ENCODE results near the gene MYO1C. TPM values are rescaled to one million over a fixed set of nuclear protein-coding genes. Genes with fewer than 3 reads are reported as not detected.
"Not testable (repeated sequence)": the region's sequence is repeated elsewhere in the genome, so short reads cannot be mapped to it uniquely, and the experiment has no call there.

The MYO1C gene
- polyA plus RNA-seq, 1 donor from 2014 or later, result 5.7 TPM

DNA sequence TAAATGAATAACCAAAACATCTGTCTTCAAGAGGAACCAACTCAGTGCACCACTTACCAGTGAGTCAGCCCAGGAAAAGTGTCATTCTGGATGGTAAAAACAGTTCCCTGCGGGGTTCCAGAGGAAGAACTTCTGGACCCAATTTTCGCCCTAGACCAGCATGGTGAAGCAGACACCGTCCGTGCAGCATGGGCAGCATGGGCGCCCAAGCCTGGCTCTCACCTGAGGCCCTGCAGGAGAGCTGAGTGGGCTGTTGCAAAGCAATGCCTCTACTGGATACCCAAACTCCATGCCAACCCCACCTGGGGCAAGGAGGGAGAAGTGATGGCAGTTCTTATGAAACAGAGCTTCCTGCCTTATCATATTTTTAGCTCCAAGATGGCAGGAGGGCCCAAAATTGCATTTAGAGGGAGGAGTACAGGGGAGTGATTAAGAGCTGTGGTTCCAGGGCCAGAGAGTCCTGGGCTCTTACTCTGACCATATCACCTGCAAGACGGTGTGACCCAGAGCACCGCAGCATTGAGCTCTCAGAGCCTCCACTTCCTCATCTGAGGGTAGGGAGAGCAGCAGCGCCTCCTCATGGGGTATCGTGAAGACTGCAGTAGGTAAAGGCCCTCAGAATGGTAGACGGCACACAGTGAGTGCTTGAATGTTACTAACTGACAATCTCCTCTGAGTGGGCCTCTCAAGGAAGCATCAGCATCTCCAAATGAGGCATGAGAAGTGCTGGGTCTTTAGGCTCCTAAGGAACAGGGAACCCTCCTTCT lies 40.5 kb upstream of the MYO1C start:
- no peak overlapping the region for H2AFZ ChIP-seq (ENCODE audit: low read depth, low read length)
- no peaks in the 10 kb centered on the region for H3K27me3 ChIP-seq (ENCODE audit: insufficient read depth, low read depth, low read length)
- H4K20me1 ChIP-seq (ENCODE audit: insufficient read depth), result no peaks in the 10 kb centered on the region
- H3K4me3 ChIP-seq (ENCODE audit: low read length), result no peak overlapping the region
- no peak overlapping the region for H3K9ac ChIP-seq (ENCODE audit: low read length)
- H3F3A ChIP-seq (ENCODE audit: insufficient read depth, low read length, poor library complexity, severe bottlenecking), result no peaks in the 10 kb centered on the region
- no peaks in the 10 kb centered on the region for H3K36me3 ChIP-seq (ENCODE audit: insufficient read depth, low read length)
- no peaks in the 10 kb centered on the region for H3K79me2 ChIP-seq (replicated peaks; ENCODE audit: insufficient read depth, low read length)
- no peaks in the 10 kb centered on the region for H3K9me2 ChIP-seq (ENCODE audit: insufficient read depth, low read length)
- H3K27ac ChIP-seq (ENCODE audit: low read length), result no peak overlapping the region
- no peak for TF ChIP-seq EZH2 (IDR thresholded peaks at IDR 0.05; ENCODE audit: borderline replicate concordance, insufficient read depth, low read length, poor library complexity, severe bottlenecking)
- no peak for TF ChIP-seq MXI1 (conservative IDR thresholded peaks at IDR 0.05; ENCODE audit: poor library complexity, severe bottlenecking)
- no peak for TF ChIP-seq TAF1 (IDR thresholded peaks at IDR 0.05; ENCODE audit: low read depth)
- no peak for TF ChIP-seq RAD21 (conservative IDR thresholded peaks at IDR 0.05)
- TF ChIP-seq REST (IDR thresholded peaks at IDR 0.05; ENCODE audit: borderline replicate concordance), result no peak
- no peak for TF ChIP-seq CTCF (IDR thresholded peaks at IDR 0.05; ENCODE audit: poor library complexity, severe bottlenecking)
- no peak for TF ChIP-seq EP300 (conservative IDR thresholded peaks at IDR 0.05; ENCODE audit: poor library complexity, severe bottlenecking)
- no peak for TF ChIP-seq SMC3 (conservative IDR thresholded peaks at IDR 0.05; ENCODE audit: poor library complexity)
- TF ChIP-seq POLR2AphosphoS5 (IDR thresholded peaks at IDR 0.05), result no peak
- H3K9me3 ChIP-seq (ENCODE audit: low read length), result no peaks in the 10 kb centered on the region
- H3K4me2 ChIP-seq (ENCODE audit: low read length), result no peak overlapping the region

DNA sequence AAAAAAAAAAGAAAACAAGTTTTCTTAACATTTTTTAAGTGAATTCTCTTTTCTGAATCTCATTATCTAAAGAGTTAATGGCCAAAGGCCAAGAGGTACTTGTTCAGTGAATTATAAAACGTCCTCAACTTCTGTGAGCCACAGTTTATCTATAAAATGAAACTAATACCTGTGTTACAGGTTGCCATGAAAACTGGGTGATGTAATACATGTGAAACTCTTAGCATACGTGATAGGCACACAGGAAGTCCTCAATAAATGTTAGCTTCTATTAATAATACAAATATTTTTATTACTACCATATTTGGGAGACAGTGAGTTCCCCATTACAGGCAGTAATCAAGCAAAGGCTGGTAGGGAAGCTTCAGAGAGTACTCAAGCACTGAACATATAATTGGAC lies 37.4 kb upstream of the MYO1C start:
- Histone ChIP-seq H3K27ac (ENCODE audit: low read length) (no peak overlapping the region), H3K9ac (ENCODE audit: low read length) (no peak overlapping the region), H3K9me2 (ENCODE audit: insufficient read depth, low read length) (no peaks in the 10 kb centered on the region), H4K20me1 (ENCODE audit: insufficient read depth) (no peaks in the 10 kb centered on the region), H3K79me2 (replicated peaks; ENCODE audit: insufficient read depth, low read length) (no peaks in the 10 kb centered on the region), H3K4me3 (ENCODE audit: low read length) (no peak overlapping the region), H3F3A (ENCODE audit: insufficient read depth, low read length, poor library complexity, severe bottlenecking) (no peaks in the 10 kb centered on the region), H3K36me3 (ENCODE audit: insufficient read depth, low read length) (no peaks in the 10 kb centered on the region), H3K4me2 (ENCODE audit: low read length) (no peak overlapping the region), H2AFZ (ENCODE audit: low read depth, low read length) (no peak overlapping the region), H3K27me3 (ENCODE audit: insufficient read depth, low read depth, low read length) (no peaks in the 10 kb centered on the region), H3K9me3 (ENCODE audit: low read length) (no peaks in the 10 kb centered on the region)
- TF ChIP-seq CTCF (IDR thresholded peaks at IDR 0.05; ENCODE audit: poor library complexity, severe bottlenecking) (no peak), SMC3 (conservative IDR thresholded peaks at IDR 0.05; ENCODE audit: poor library complexity) (no peak), TAF1 (IDR thresholded peaks at IDR 0.05; ENCODE audit: low read depth) (no peak), EP300 (conservative IDR thresholded peaks at IDR 0.05; ENCODE audit: poor library complexity, severe bottlenecking) (no peak), POLR2AphosphoS5 (IDR thresholded peaks at IDR 0.05) (no peak), REST (IDR thresholded peaks at IDR 0.05; ENCODE audit: borderline replicate concordance) (no peak), MXI1 (conservative IDR thresholded peaks at IDR 0.05; ENCODE audit: poor library complexity, severe bottlenecking) (no peak), EZH2 (IDR thresholded peaks at IDR 0.05; ENCODE audit: borderline replicate concordance, insufficient read depth, low read length, poor library complexity, severe bottlenecking) (no peak), RAD21 (conservative IDR thresholded peaks at IDR 0.05) (no peak)

DNA sequence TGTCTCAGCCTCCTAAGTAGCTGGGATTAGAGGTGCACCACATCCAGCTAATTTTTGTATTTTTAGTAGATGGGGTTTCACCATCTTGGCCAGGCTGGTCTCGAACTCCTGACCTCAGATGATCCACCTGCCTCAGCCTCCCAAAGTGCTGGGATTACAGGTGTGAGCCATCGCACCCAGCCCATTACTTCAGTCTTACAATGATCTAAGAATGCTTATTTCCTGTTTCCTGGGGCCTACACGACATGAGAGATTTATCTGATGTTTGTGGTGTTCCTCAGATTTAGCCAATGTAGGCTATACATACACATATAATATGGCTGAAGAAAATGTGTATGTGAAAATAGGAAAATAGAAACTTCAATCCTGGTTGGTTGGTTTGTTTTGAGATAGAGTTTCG lies 34.4 kb upstream of the MYO1C start:
- not testable (repeated sequence) for H3K36me3 ChIP-seq (ENCODE audit: insufficient read depth, low read length); H2AFZ ChIP-seq (ENCODE audit: low read depth, low read length); H3F3A ChIP-seq (ENCODE audit: insufficient read depth, low read length, poor library complexity, severe bottlenecking)

More for the DNA sequence above, 34.4 kb upstream of the MYO1C start:
- not testable (repeated sequence) for H3K9me2 ChIP-seq (ENCODE audit: insufficient read depth, low read length); H3K4me3 ChIP-seq (ENCODE audit: low read length); H3K9me3 ChIP-seq (ENCODE audit: low read length); H3K9ac ChIP-seq (ENCODE audit: low read length); H3K27ac ChIP-seq (ENCODE audit: low read length); H3K79me2 ChIP-seq (replicated peaks; ENCODE audit: insufficient read depth, low read length); H3K27me3 ChIP-seq (ENCODE audit: insufficient read depth, low read depth, low read length); H3K4me2 ChIP-seq (ENCODE audit: low read length); H4K20me1 ChIP-seq (ENCODE audit: insufficient read depth)

Data from neural cell (in vitro differentiated cells).